HCT116 (cell line): Measurements from ENCODE around the gene DTYMK.

Experiments
- ATF3 ChIP-seq: IDR thresholded peaks from 2 replicates; pipeline ENCODE4 v1.6.1; 2012
- CBX3 ChIP-seq: IDR thresholded peaks from 2 replicates; pipeline ENCODE4 v1.6.1; 2012; ENCODE audit warnings: low read depth
- CEBPB ChIP-seq: IDR thresholded peaks from 2 replicates; pipeline ENCODE4 v1.6.1; 2012; ENCODE audit warnings: low read depth
- CTCF ChIP-seq, 3 experiments: fragments of 200-600 bp in 1 of 3; sonication (generic) in 1 of 3; IDR thresholded peaks in 2 of 3; conservative IDR thresholded peaks in 1 of 3; 2 replicates each; pipeline ENCODE4 v1.5.1; 2012 to 2017; ENCODE audit warnings: low read depth in 2 of 3, low read length in 2 of 3, antibody characterized with exemption in 1 of 3, borderline replicate concordance in 1 of 3, control low read depth in 1 of 3, mild to moderate bottlenecking in 1 of 3, mixed read lengths in 1 of 3, mixed run types in 1 of 3, moderate library complexity in 1 of 3; ENCODE audit not compliant: insufficient read depth in 1 of 3
- EZH2 ChIP-seq: fragments of 200-600 bp; sonication (generic); IDR thresholded peaks from 2 replicates; pipeline ENCODE4 v1.6.1; 2017; ENCODE audit warnings: antibody characterized with exemption, mixed run types
- MAX ChIP-seq: IDR thresholded peaks from 2 replicates; pipeline ENCODE4 v1.6.1; 2012
- POLR2A ChIP-seq: IDR thresholded peaks from 2 replicates; pipeline ENCODE4 v1.7.0; 2011; ENCODE audit warnings: borderline replicate concordance; ENCODE audit not compliant: insufficient read depth, insufficient read length; ENCODE audit errors: extremely low read depth
- POLR2AphosphoS5 ChIP-seq: IDR thresholded peaks from 2 replicates; pipeline ENCODE4 v1.6.1; 2011; ENCODE audit warnings: mild to moderate bottlenecking, low read depth, low read length, moderate library complexity
- RAD21 ChIP-seq: IDR thresholded peaks from 2 replicates; pipeline ENCODE4 v1.6.1; 2012; ENCODE audit warnings: low read depth, mild to moderate bottlenecking
- REST ChIP-seq: IDR thresholded peaks from 2 replicates; pipeline ENCODE4 v1.6.1; 2012; ENCODE audit warnings: low read depth
- SRF ChIP-seq: IDR thresholded peaks from 2 replicates; pipeline ENCODE4 v1.6.1; 2012; ENCODE audit warnings: low read depth
- ZBTB33 ChIP-seq: IDR thresholded peaks from 2 replicates; pipeline ENCODE4 v1.6.1; 2011; ENCODE audit warnings: mild to moderate bottlenecking, low read length, moderate library complexity; ENCODE audit not compliant: insufficient replicate concordance; ENCODE audit errors: extremely low read depth
- ZFX ChIP-seq: fragments of 450-650 bp; IDR thresholded peaks from 2 replicates; pipeline ENCODE4 v1.6.1; 2017

DNA sequence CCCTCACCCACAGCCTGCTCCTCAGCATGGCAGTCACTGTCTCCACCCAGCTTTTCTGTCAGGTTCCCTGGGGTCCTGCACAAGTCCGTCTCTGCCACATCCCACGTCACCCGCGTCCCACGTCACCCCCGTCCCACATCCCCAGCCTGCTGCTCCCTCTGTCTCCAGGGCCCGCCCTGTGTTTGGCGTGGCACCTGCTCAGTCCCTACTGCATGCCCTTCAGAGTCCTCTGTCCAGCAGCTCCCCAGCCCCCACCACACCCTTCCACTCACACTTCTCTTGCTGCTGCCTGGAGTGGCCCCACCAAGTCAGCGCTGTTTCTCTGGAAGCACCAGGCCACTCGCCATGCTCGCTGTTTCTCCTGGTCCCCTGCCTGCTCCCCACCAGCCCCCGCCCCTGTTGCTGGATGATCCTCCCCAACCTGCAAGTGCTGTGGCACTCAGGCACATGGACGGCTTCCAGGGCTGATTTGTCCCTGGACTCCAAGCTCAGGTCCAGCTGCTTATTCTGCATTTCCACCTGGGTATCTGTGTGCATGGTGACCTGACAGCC is 30.3 kb downstream of the DTYMK start:
- no peak for TF ChIP-seq POLR2A
- TF ChIP-seq MAX = no peak
- no peak for TF ChIP-seq ZFX
- TF ChIP-seq CTCF (IDR thresholded peaks at IDR 0.05 in 2 of 3, conservative IDR thresholded peaks at IDR 0.05 in 1 of 3; ENCODE audit: borderline replicate concordance in 1 of 3, insufficient read depth in 1 of 3, low read depth in 2 of 3, low read length in 2 of 3) = no peak
- TF ChIP-seq CBX3 = no peak
- TF ChIP-seq CEBPB = no peak
- no peak for TF ChIP-seq SRF
- TF ChIP-seq POLR2AphosphoS5 = no peak
- no peak for TF ChIP-seq ATF3
- no peak for TF ChIP-seq RAD21
- TF ChIP-seq REST = no peak
- no peak for TF ChIP-seq EZH2
- TF ChIP-seq ZBTB33 = no peak
